Neural cell (in vitro differentiated cells): ENCODE measurements around the gene TFB1M.

Source experiments
- CTCF ChIP-seq: fragments of 450-650 bp; IDR thresholded peaks from 2 replicates; pipeline ENCODE4 v1.5.1; 2014; ENCODE audit warnings: antibody characterized with exemption, mild to moderate bottlenecking, moderate library complexity; ENCODE audit not compliant: poor library complexity, severe bottlenecking
- EP300 ChIP-seq: fragments of 450-650 bp; conservative IDR thresholded peaks from 2 replicates; pipeline ENCODE4 v1.6.1; 2014; ENCODE audit warnings: antibody characterized with exemption, mild to moderate bottlenecking, moderate library complexity; ENCODE audit not compliant: poor library complexity, severe bottlenecking
- EZH2 ChIP-seq: fragments of 200-600, 300-800 bp; shearing (Covaris generic), sonication (generic); IDR thresholded peaks from 2 replicates; pipeline ENCODE4 v1.6.1; 2014; ENCODE audit warnings: antibody characterized with exemption, low read length, borderline replicate concordance, mild to moderate bottlenecking; ENCODE audit not compliant: insufficient read depth, poor library complexity, severe bottlenecking
- MXI1 ChIP-seq: fragments of 450-650 bp; conservative IDR thresholded peaks from 2 replicates; pipeline ENCODE4 v1.6.1; 2014; ENCODE audit warnings: antibody characterized with exemption, mild to moderate bottlenecking; ENCODE audit not compliant: poor library complexity, severe bottlenecking
- POLR2AphosphoS5 ChIP-seq: IDR thresholded peaks from 2 replicates; pipeline ENCODE4 v1.6.1; 2012
- RAD21 ChIP-seq: fragments of 450-650 bp; conservative IDR thresholded peaks from 2 replicates; pipeline ENCODE4 v1.6.1; 2014; ENCODE audit warnings: antibody characterized with exemption, mild to moderate bottlenecking, moderate library complexity
- SMC3 ChIP-seq: fragments of 450-650 bp; conservative IDR thresholded peaks from 2 replicates; pipeline ENCODE4 v1.6.1; 2014; ENCODE audit warnings: antibody characterized with exemption, mild to moderate bottlenecking, moderate library complexity; ENCODE audit not compliant: poor library complexity
- TAF1 ChIP-seq: IDR thresholded peaks from 2 replicates; pipeline ENCODE4 v1.6.1; 2012; ENCODE audit warnings: low read depth
- TF ChIP-seq, protein P1 (sequence below): IDR thresholded peaks from 2 replicates; pipeline ENCODE4 v1.6.1; 2012; ENCODE audit warnings: borderline replicate concordance

DNA sequence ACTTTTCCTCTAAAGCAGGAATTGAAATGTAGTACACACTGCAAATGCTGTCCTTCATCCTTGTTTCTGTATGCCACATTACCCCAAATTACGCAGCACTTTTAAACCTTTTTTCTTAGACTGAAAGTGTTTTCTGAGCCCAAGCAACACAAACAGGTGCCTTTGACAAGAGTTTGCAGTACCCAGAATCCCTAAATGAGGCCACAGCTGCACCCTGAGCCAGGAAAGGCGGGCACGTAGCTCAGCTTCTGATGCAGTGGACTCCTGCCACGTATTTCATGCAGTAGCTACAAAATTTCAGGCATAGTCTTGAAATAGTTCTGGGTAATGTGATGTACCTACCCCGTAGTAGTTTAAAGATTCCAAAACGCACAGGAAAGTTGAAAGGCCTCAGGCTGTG, 81.4 kb downstream of the TFB1M start:
- no peak for TF ChIP-seq CTCF
- TF ChIP-seq RAD21: no peak
- TF ChIP-seq POLR2AphosphoS5: no peak
- TF ChIP-seq EZH2: no peak
- no peak for TF ChIP-seq MXI1
- TF ChIP-seq TAF1: no peak
- TF ChIP-seq EP300: no peak
- TF ChIP-seq, protein P1, sequence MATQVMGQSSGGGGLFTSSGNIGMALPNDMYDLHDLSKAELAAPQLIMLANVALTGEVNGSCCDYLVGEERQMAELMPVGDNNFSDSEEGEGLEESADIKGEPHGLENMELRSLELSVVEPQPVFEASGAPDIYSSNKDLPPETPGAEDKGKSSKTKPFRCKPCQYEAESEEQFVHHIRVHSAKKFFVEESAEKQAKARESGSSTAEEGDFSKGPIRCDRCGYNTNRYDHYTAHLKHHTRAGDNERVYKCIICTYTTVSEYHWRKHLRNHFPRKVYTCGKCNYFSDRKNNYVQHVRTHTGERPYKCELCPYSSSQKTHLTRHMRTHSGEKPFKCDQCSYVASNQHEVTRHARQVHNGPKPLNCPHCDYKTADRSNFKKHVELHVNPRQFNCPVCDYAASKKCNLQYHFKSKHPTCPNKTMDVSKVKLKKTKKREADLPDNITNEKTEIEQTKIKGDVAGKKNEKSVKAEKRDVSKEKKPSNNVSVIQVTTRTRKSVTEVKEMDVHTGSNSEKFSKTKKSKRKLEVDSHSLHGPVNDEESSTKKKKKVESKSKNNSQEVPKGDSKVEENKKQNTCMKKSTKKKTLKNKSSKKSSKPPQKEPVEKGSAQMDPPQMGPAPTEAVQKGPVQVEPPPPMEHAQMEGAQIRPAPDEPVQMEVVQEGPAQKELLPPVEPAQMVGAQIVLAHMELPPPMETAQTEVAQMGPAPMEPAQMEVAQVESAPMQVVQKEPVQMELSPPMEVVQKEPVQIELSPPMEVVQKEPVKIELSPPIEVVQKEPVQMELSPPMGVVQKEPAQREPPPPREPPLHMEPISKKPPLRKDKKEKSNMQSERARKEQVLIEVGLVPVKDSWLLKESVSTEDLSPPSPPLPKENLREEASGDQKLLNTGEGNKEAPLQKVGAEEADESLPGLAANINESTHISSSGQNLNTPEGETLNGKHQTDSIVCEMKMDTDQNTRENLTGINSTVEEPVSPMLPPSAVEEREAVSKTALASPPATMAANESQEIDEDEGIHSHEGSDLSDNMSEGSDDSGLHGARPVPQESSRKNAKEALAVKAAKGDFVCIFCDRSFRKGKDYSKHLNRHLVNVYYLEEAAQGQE: no peak
- TF ChIP-seq SMC3: no peak
